PFSK-1 (cell line): Measurements from ENCODE around the gene COPS2.

Source experiments
- FOXP2 ChIP-seq: optimal IDR thresholded peaks from 2 replicates; pipeline ENCODE3; 2011; ENCODE audit warnings: borderline replicate concordance, control low read depth, inconsistent platforms; ENCODE audit not compliant: insufficient read depth; ENCODE audit errors: extremely low read length, extremely low read depth
- POLR2AphosphoS5 ChIP-seq: IDR thresholded peaks from 2 replicates; pipeline ENCODE4 v1.6.1; 2012; ENCODE audit warnings: low read depth, mild to moderate bottlenecking, control low read depth, low read length, moderate library complexity
- REST ChIP-seq, 2 experiments: IDR thresholded peaks; 2 replicates each; pipeline versions ENCODE4 v1.6.1 to v1.8.0; 2011 to 2012; ENCODE audit warnings: low read depth in 2 of 2, low read length in 2 of 2, control low read depth in 1 of 2, inconsistent platforms in 1 of 2, mild to moderate bottlenecking in 1 of 2, moderate library complexity in 1 of 2; ENCODE audit not compliant: insufficient read depth in 1 of 2
- SIN3A ChIP-seq: IDR thresholded peaks from 2 replicates; pipeline ENCODE4 v1.6.1; 2012; ENCODE audit warnings: mild to moderate bottlenecking, low read length, moderate library complexity, borderline replicate concordance; ENCODE audit not compliant: insufficient read depth
- TAF1 ChIP-seq: IDR thresholded peaks from 2 replicates; pipeline ENCODE4 v1.6.1; 2012; ENCODE audit warnings: low read length, control low read depth, borderline replicate concordance; ENCODE audit not compliant: insufficient read depth

The COPS2 gene

GRCh38 chr15:49155834-49156627 lies 632 bp upstream of the COPS2 start:
- TF ChIP-seq TAF1 (no peak), POLR2AphosphoS5 (no peak)

- TF ChIP-seq POLR2AphosphoS5: no peak
- TF ChIP-seq TAF1: no peak
- no peak for TF ChIP-seq SIN3A
Measured at GRCh38 chr15:49154799-49155109, 645 bp downstream of the COPS2 start.

- TF ChIP-seq SIN3A (no peak), REST (IDR thresholded peaks at IDR 0.05; ENCODE audit: insufficient read depth in 1 of 2, low read depth in 2 of 2, low read length in 2 of 2) (no peak), TAF1 (no peak), POLR2AphosphoS5 (no peak), FOXP2 (no peak)
Measured at GRCh38 chr15:49154359-49154758, 1.0 kb downstream of the COPS2 start.

- TF ChIP-seq TAF1 (no peak), POLR2AphosphoS5 (no peak), FOXP2 (no peak), REST (IDR thresholded peaks at IDR 0.05; ENCODE audit: insufficient read depth in 1 of 2, low read depth in 2 of 2, low read length in 2 of 2) (no peak), SIN3A (no peak)
Measured at GRCh38 chr15:49152552-49153312, 2.7 kb downstream of the COPS2 start.

- TF ChIP-seq TAF1 (no peak), REST (IDR thresholded peaks at IDR 0.05; ENCODE audit: insufficient read depth in 1 of 2, low read depth in 2 of 2, low read length in 2 of 2) (no peak), FOXP2 (no peak), SIN3A (no peak), POLR2AphosphoS5 (no peak)
Measured at GRCh38 chr15:49151831-49152230, 3.6 kb downstream of the COPS2 start.

GRCh38 chr15:49148727-49149126 lies 6.7 kb downstream of the COPS2 start:
- TF ChIP-seq SIN3A (no peak), REST (IDR thresholded peaks at IDR 0.05; ENCODE audit: insufficient read depth in 1 of 2, low read depth in 2 of 2, low read length in 2 of 2) (no peak), POLR2AphosphoS5 (no peak)
